GM18519 (cell line): Measurements from ENCODE around the gene TECPR1.
A peak's percentile ranks its signal among the peaks of the same experiment; 100 is the strongest.

Experiments used
- ATAC-seq: cut with Tn5 transposase; IDR thresholded peaks from one replicate; pipeline ENCODE4 v1.9.1; 2021; ENCODE audit warnings: mild to moderate bottlenecking, moderate library complexity; ENCODE audit not compliant: unreplicated experiment, low FRiP score

TECPR1 gene

DNA sequence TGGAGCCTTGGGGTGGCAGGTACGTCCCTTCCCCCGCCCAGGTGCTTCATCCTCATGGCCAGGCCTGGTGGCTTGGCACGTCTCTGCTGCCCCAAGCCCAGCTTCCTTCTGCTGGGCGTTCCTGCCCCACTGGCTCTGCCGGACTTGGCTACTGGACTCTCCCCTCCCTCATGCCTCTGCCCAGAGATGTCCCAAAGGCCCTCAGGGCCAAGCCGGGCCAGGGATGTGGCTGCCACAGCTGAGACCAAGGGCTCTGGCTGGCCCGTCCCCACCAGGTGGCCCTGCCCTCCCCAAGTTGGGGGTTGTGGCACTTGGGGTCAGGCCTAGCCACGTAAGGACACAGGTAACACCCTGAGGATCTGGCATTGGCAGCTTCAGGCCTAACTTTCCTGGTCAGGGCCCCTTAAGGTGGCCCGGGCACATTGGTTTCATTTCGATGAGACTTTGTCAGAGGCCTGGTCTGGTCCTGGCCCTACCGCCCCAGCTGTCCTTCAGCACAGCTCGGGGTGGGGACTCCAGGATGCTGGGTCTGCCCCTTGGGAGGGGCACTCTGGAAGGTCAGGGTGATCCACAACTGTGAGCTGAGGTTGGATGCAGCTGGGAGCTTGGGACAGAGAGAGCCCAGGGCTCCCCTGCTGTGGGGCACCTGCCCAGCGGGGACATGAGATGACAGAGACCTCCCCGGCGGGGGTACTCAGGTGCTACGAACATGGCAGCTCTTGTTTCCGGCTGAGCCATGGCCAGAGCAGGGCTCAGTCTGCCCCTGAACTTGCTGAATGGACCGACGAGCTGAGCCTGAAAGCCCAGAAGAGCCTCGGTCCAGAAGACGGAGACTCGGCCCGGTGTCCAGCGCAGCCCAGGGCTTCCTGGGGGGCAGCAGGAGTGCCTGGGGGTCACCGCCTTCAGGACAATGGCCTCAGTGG is 37.9 kb downstream of the TECPR1 start:
- no peak for ATAC-seq

DNA sequence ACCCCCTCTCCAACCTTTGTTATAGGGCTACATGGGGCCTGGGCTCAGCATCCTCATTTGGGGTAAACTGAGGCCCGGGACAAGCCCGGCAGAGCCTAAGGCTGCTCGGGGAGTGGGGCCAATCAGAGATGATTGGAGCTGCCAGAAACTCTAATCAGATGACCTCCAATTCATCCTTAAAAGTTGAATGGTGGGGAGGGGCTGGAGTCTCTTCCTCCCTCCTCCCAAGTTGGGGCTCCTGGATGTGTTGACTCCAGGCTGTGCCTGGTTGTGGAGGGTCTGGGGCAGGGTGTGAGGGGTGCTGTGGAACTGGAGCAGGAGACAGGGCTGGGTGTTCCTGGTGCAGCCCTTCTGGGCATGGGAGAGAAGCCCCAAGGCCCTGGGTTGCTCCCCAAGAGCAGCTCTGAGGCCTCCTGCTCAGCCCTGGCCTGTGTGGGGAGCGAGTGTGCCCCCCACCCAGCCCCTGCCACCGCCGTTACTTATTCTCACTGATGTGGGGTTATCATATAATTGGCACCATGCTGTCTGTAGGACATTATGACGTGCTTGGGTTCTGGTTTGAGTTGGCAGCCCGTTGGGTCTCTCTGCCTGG is 38.6 kb downstream of the TECPR1 start:
- ATAC-seq, result no peak

DNA sequence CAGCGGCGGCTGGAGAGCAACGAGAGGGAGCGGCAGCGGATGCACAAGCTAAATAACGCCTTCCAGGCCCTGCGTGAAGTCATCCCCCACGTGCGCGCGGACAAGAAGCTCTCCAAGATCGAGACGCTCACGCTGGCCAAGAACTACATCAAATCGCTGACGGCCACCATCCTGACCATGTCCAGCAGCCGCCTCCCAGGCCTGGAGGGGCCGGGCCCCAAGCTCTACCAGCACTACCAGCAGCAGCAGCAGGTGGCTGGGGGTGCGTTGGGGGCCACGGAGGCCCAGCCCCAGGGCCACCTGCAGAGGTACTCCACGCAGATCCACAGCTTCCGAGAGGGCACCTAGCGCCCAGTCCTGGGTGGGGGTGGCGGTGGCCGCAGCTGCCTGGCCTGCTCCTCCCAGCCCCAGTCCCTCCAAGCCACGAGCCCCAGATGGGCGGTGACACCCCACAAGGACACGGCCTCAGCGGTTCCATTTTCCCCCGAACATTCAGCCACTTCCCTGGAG is 39.4 kb downstream of the TECPR1 start:
- no peak for ATAC-seq

DNA sequence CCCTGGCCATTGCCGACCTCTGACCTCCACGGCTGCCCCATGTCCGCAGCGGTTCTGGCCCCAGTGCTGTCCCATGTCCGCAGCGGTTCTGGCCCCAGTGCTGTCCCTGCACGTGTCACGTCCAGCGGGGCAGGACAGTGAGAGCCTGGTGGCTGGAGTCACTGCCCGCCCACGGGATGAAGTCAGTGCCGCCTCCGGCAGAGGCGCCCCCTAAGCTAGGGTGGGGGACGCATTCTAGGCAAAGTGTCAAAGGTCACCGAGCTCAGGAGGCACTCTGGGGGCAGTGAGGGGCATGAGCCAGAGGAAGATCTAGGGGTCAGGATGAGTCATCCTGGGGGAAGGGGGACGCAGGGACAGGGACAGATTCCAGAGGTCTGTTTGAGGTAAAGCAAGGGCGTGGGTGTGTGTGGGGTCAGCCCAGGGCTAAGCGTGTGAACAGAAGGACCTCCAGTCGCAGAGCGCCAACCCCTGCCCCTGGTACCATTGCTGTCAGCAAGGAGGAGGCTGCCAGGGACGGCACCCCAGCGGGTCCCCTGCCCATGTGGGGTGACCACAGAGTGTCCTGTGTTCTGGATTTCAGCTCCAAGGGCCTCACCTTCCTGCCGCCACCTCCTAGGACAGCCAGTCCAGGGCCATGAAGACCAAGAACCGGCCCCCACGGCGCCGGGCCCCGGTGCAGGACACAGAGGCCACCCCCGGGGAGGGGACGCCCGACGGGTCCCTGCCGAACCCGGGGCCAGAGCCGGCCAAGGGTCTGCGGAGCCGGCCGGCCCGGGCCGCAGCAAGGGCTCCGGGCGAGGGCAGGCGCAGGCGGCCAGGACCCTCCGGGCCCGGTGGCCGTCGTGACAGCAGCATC is 40.1 kb downstream of the TECPR1 start:
- no peak for ATAC-seq

DNA sequence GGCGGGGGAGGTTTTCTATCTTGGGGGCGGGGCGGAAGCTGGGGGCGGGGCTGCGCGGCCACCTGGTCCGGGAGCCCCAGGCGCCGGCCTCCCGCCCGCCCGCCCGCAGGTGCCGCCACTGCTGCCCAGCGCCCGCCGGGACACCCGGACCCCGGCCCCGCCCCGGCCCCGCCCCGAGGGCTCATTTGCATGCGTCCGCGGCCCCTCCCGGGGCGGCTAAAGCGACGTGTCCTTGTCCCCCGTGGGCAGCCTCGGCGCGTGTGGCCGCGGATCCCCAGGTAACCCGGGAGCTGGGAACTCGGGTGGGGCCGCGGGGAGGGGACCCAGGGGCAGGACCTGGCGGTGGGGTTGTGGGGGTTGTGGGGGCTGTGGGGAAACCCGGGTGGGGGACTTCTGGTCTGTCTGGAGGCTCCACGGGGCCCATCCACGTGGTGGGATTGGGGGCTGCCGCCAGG is 40.8 kb downstream of the TECPR1 start, which contains the start of gene BHLHA15:
Gene BHLHA15, plus strand, starts transcription at position 219 of the 455 bp plus-strand sequence. CDS start 871 bp downstream, outside the sequence.
- ATAC-seq, result no peak

DNA sequence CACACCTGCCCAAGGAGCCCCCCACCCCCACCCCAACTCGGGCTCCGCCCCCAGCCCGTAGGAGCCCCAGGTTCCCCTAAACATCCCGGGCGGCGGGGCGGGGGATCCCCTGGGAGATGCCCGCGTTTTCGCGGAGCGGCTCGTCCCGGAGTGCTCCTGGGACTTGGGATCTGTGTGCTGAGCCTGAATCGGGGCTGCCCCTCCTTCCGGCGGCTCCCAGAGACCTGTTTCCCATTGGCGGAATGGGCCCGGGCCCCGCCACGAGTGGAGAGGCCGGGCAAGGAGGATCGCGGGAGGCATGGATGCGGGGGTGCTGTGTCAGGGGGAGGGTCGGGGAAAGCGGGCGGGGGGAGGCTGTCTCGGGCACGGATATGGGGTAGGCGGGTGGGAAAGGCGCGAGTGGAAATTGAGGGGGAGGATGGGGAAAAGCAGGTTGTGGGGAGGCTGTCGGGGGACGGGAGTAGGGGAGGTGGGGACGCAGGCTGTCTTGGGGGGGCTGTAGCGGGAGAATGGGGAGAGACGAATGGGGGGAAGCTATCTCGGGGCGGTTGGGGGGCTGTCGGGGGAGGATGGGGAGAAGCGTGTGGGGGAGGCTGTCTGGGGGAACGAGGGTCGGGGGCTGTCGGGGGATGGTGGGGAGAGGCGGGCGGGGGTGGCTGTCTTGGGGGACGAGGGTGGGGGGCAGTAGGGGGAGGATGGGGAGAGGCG is 41.4 kb downstream of the TECPR1 start:
- no peak for ATAC-seq

DNA sequence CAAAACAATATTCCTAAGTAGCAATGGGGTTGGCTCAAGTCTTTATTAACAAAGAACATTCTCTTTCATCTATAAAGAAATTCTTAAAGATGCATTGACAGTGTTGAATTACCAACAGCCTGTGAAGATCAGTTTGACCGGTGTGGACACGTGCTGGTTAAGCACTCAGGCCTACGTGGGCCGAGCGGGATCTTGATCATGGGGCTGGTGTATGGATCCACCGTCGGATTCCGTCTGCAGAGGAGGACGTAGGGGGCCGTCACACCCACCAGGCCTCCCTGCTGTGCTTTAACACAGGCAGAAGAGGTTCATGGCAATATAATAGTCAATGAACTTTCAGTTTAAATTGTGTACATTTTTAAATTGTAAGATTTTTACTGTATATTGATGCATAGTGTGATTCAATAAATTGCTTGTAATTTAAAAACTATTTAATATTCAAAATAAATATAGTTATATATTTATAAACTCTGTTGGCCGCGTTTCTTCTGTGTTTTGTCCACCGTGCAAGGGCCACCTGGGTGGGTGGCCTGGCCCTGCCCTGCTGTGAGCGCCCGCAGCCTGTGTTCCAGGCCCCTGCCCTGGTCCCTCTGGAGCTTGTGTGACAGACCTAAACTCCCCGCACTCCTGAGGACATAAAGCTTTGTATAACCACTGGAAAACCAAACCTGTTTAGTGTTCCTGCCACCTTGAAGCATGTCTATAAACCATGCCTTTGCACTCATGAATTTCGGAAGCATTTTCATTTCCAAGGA is 42.7 kb downstream of the TECPR1 start:
- no peak for ATAC-seq

DNA sequence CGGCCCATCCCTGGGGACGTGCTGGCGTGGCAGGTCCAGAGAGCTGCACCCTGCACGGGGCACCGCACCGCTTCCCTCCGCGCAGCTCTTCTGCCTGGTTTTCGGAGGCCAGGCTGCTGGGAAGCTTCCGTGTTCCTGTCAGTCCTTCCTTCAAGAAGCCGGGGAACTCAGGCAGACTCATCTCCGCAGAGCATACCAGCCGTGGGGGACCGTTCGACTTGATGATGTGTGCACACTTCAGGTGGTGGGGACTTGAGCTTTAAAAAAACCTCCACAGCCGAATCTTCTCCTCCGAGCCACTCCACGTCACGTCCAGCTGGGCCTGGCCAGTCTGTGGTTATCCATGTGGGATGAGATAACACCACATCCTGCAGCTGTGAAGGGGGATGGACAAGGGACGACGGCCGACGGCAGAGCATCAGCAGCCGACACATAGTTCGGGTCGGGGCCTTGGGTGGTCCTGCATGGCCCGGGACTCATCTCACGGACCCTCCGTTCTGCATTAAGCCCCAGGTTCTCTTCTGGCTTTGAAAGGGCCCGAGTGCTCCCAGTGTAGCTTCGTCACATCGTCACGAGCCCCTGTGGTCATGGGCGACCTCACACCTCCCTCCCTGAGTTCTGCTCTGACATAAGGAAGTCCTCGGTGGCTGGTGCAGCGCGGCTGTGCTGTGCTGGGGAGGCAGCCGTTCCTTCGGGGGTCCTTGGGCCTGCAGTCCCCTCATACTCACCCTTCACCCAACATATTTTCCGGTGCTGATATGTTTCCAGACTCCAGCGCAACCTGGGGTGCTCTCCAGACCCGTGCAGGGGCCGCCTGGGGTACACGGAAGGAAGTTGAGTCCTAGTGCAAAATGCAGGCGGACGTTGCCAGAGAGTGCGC is 45.3 kb downstream of the TECPR1 start:
- no peak for ATAC-seq

DNA sequence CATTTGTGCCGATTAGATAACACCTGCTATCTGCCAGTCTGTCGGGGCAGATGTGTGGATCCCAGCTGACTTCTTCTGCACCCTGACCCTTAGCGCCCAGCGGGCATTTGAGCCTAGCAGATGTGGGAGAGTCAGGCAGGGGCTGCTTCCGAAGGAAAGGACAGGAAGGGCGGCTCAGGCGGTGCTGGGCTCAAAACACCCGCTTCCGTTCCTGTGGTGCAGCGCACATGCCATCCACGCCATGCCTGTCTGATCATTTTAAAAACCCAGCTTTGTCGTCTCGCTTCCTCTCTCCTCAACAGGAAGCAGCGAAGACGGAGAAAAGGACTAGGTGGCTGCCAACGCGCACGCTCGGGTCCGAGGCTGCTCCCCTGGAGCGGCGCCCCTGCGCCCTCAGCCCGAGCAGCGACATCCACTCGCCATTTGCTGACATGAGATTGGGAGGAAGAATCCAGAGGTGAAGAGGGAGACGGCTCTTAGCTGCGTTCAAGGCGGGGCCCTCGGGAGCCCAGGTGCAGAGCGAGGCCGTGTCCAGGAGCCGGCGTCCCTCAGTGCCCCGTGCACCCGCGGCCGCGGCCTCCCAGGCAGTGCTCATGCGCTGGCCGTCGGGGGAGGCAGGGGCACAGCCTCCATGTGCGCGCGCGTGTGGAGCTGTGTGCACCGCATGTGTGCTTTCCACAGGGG is 46.7 kb downstream of the TECPR1 start:
- no peak for ATAC-seq

DNA sequence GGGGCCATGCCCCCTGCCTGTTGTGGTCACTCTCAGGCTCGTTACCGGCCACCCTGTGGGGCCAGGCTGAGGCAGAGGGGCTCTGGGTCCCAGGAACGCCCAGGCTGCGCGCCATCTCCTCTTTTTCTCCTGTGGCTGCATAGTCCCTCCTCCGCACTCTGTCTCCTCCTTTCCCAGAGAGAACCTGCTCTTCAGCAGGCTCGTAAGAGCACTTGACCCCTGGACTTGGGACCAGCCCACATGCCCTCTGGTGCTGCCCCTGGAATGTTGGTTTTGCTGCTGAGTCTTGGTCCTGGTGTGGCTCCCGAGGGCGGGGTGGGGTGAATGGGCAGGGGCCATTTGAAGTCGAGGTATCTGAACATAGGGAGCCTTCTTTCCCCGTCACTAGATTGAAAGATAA is 47.4 kb downstream of the TECPR1 start:
- no peak for ATAC-seq

DNA sequence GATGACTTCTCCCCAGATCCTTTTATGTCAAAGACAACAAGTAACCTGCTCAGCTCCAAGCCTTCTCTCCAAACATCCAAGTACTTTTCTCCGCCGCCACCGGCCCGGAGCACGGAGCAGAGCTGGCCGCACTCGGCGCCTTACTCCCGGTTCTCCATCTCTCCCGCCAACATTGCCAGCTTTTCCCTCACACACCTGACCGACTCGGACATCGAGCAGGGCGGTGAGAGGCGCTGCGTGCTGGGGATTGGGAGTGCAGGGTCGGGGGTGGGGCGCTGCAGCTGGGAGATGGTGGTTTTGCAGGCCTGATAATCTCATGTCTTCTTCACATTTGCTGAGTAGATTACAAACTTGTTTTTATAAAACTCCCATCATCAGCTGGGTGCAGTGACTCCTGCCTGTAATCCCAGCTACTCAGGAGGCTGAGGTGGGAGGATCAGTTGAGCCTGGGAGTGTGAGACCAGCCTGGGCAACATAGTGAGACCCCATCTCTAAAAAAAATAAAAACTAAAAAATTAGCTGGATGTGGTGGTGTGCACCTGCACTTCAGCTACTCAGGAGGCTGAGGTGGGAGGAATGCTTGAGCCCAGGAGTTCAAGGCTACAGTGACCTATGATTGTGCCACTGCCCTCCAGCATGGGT is 47.9 kb downstream of the TECPR1 start:
- ATAC-seq, result no peak

DNA sequence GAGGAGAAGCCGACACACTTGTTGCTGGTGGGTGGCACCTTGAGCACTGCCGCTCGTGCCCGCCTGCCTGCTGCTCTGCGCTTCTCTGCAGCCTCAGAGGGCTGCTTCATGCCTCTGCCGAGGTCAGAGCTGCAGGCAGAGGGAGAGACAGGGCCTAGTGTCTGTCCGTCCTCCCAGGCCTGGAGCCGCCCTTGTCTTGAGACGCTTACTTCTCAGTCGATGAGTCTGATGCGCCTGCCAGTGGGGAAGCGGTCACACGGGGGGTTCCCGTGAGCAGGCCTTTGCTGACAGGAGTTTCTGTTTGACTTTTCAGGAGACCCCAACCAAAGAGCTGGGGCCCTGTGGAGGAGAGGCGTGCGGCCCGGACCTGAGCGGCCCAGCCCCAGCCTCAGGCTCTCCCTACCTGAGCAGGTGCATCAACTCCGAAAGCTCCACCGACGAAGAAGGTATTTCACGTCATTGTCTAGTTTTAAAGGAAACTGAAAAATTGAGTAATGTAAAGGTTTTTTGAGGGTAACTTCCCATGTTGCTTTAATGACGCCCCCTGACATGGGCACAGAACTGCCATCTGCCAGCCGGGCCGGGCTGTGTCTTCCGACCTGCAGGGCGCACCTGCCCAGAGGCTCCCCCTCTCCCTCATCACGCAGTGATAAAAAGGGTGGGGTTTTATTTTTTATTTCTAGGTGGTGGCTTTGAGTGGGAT is 48.6 kb downstream of the TECPR1 start:
- ATAC-seq, result no peak

DNA sequence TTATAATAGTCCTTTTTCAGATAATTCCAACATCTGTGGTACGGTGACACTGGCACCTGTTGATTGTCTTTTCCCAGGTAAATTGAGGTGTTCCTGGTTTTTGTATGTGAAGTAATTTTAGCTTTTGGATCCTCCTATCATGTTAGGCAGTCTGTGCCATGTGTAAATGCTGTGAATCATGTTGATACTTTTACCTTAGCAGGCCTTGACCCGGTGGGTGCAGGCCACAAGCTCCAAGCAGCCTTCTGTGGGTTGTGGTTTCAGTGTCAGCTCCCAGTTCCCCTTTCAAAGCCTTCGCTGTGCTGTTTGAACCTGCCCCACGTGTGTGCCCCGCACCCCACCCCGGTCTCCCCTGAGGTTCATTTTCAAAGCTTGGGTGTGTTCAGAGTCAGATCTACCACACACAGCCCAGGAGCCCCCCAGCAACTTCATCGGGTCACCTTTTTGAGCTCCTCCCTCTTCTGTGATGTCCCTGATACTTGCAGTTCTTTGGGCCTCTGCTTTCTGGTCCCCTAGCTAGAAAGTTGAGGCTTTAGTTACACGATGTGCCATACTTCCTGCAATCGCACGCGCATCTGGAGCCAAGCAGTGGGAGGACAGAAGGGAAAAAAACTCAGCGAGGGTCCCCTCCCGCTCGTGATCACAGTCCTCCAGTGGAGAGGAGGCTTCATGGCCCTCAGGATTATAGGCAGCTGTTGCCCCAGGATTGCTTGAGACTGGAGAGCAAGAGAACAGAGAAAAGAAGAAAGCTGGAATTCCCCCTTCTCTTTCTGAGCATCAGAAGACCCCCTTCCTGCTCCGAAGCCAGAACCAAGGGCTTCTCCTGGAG is 49.5 kb downstream of the TECPR1 start:
- ATAC-seq, result peak; percentile 84

DNA sequence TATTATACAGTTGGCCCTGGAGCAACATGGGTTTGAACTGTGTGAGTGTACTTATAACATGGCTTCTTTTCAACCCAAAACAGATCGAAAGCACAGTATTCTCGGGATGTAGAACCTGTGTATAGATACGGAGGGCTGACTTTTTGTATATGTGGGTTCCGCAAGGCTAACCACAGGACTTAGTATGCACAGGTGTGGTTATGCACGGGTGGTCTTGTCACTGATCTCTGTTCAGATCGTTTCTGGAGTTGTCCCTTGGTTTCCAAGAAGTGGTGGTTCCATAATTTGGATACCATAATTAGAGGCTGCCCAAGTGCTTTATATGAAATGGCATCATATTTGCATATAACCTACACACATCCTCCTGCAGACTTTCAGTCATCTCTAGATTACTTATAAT is 51.7 kb downstream of the TECPR1 start:
- ATAC-seq, result peak; percentile 42

DNA sequence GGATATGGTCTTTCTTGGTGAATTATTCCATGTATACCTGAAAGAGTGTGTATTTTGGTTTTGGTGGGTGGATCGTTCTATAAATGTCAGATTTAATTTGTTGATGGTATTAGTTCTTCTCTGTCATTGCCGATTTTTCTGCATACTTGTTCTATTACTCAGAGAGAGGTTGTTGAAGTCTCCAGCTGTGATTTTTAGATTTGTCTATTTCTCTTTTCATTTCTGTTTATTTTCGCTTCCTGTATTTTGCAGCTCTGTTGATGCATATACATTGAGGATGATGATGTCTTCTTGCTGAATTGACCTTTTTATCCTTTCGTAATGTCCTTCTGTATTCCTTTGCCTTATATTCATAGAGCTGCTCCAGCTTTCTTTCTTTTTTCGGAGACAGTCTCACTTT is 52.9 kb downstream of the TECPR1 start:
- ATAC-seq, result no peak
